GM19193 (cell line): Measurements from ENCODE around the gene MEMO1.

Source experiments
- POLR2A ChIP-seq: IDR thresholded peaks from 4 replicates; pipeline ENCODE4 v1.6.1; 2011; ENCODE audit not compliant: insufficient read depth, insufficient read length; ENCODE audit errors: extremely low read depth

MEMO1 gene

GRCh38 chr2:31889044-31889443 lies 121.8 kb downstream of the MEMO1 start:
- no peak for TF ChIP-seq POLR2A

DNA sequence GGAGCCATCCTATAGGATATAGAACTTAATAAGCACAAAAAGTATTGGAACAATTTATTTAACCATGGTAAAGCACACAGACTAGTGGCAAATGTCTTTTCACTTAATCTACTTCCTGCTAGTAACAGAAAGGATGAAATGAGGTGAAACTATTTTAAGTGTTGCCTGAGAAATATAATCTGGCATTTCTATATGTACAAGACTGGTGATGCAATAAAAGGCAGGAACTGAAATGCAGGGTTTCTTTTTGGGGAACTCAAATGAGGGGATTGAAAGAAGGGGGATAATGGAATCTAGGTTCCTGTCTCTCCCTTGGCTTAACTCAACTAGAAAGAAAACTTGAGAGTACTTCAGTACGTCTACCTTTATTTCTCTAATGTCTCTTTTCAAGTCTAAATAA lies 122.3 kb downstream of the MEMO1 start:
- TF ChIP-seq POLR2A = no peak

GRCh38 chr2:31886700-31887099 lies 124.1 kb downstream of the MEMO1 start:
- TF ChIP-seq POLR2A = no peak

- no peak for TF ChIP-seq POLR2A
Observed at GRCh38 chr2:31877008-31877407, 133.8 kb downstream of the MEMO1 start.

DNA sequence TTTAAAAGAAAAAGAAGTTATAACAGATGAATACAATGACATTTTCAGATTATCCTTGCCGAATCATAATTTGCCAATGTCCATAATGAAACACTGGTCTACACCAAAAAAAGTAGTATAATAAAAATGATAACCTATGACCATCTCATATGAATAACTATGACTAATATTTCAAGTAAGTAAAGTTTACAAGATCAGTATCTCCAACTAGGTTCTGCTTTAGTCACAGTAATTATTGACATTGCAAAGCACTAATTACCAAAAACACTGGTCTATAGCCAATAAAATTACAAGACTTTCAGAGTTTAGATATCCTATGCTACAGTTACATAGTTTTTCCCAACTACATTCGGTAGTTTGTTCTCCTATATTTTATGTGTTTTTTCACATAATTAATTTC lies 136.7 kb downstream of the MEMO1 start:
- TF ChIP-seq POLR2A = no peak

DNA sequence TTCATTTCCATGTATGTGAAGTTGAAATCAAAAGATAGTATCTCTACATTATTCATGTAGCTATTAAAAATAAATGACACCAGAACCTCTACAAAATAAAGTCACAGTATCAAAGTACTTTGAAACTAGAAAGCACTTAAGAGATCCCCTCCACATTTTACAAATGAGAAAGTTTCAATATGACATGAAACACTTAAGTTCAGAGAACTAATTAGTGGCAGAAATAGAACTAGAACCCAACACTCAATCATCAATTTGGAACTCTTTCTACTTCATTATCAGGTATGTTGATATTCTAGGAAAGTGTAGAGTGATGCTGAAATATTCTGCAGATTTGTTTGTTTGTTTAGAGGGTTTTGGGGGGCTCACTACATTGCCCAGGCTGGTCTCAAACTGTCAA lies 145.6 kb downstream of the MEMO1 start:
- no peak for TF ChIP-seq POLR2A

GRCh38 chr2:31863867-31864266 lies 146.9 kb downstream of the MEMO1 start:
- TF ChIP-seq POLR2A = no peak

GRCh38 chr2:31859959-31860358 lies 150.8 kb downstream of the MEMO1 start:
- TF ChIP-seq POLR2A = no peak

GRCh38 chr2:31853521-31853920 lies 157.3 kb downstream of the MEMO1 start:
- TF ChIP-seq POLR2A = no peak

DNA sequence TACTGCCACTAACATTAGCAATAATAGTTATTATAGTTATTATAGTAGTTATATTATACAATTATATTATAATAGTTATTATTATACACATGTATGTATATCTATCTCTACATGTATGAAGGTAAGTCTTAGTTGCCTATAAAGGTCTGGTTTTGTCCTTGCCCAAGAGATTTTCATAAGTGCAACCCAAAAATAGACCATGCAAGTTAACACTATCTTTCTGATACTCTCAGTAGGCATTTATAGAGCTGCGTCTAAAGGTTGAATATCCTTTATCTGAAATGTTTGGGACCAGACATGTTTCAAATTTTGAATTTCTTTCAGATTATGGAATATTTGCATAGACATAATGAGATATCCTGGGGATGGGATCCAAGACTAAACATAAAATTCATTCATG lies 175.4 kb downstream of the MEMO1 start:
- no peak for TF ChIP-seq POLR2A

GRCh38 chr2:31832363-31832762 lies 178.4 kb downstream of the MEMO1 start:
- no peak for TF ChIP-seq POLR2A

- TF ChIP-seq POLR2A = no peak
Observed at GRCh38 chr2:31831585-31831984, 179.2 kb downstream of the MEMO1 start.

DNA sequence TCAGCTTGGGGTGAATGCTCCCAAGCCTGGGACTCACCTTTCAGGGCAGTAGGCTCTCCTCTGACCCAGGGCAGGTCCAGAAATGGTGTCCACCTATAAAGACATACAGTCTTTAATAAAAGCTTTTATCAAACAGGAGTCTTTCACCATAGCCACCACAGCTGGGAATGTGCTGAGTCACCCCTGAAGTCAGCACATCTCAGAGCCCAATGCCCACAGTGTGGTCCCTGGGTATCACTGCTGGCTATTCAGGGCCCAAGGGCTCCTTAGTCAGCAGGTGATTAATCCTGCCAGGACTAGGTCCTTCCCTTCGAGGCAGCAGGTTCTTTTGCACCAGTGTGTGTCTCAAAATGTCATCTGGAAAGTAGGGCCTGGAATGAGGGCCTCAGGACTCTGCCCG lies 181.9 kb downstream of the MEMO1 start:
- no peak for TF ChIP-seq POLR2A

DNA sequence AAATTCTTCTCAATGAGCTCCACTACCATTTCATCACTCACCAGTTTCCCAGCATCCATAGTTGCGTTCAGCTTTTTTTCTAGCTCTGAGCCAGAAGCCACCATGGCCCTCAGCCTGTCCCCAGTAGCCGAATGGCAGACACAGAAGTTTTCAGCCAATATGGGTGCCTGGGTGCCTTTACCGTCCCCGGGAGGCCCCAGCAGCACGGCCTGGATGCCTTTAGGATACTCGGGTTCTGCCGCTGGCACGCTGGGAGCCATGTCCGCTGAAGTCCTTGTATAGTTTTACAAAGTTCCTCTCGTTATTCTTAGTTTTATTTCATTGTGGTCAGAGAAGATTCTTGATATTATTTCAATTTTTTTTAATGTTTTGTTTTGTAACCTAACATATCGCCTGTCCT lies 187.2 kb downstream of the MEMO1 start:
- no peak for TF ChIP-seq POLR2A

DNA sequence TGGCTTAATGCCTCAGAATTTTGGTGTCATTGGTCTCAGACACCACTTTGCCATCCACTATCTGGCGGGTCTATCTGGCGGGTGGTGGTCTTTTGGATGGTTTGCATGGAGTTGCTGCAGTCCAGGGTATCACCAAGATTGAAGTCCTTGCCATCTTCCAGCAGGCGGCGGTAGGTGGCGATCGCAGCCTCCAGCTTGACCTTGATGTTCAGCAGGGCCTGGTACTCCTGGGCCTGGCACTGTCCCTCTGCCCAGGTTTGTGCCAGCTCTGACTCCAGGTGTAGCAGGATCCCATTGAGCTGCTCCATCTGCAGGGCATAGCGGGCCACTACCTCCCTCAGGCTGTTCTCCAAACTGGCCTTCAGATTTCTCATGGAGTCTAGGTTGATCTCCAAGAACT lies 188.2 kb downstream of the MEMO1 start:
- no peak for TF ChIP-seq POLR2A
